HG02884 (cell line): ENCODE data around the gene KLK3.

ENCODE experiments used
- ATAC-seq: cut with Tn5 transposase; IDR thresholded peaks from one replicate; pipeline ENCODE4 v1.9.1; 2021; ENCODE audit warnings: mild to moderate bottlenecking, moderate library complexity; ENCODE audit not compliant: unreplicated experiment

The KLK3 gene

DNA sequence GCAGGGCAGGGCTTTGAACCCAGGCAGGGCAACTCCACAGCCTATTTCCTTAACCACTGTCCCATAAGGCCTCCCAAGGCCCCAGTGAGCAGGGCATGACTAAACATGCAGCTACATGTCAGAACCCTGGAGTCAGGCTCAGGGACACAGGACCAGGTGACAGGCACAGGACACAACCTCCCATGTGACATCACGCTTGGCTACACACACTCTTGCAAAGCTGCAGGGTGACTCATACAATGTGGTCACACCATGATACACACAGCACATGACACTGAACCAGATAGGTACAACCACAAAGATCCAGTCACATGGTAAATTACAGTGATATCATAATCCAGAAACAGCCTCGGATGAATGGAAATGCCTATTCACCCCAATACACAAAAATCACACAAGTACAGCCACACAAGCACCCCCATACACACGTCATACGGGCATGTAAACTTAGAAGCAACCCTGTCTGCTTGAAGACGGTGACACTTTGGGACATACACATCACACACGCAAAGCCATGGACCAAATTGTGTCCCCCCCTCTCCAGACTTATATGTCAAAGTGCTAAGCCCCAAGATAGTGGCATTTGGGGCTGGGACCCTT is 42.0 kb downstream of the KLK3 start:
- peak; percentile 88 for ATAC-seq

DNA sequence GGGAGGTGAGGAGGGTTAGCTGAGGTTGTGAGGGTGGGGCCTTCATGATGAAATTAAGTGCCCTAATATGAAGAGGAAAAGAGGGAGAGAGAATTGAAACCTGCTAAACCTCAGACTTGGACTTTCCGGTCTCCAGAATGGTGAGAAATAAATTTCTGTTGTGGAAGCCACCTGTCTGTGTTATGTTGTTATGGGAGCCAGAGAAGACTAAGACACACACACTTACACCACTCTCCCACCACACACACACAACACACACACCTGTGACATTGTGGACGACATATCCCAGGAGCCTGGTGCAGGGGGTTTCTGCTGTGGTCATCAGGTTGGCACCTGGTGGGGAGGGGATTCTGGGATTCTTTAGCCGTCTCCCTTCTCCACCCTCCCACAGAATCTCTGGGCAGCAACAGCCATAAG is 42.5 kb downstream of the KLK3 start:
- peak; percentile 7 for ATAC-seq

DNA sequence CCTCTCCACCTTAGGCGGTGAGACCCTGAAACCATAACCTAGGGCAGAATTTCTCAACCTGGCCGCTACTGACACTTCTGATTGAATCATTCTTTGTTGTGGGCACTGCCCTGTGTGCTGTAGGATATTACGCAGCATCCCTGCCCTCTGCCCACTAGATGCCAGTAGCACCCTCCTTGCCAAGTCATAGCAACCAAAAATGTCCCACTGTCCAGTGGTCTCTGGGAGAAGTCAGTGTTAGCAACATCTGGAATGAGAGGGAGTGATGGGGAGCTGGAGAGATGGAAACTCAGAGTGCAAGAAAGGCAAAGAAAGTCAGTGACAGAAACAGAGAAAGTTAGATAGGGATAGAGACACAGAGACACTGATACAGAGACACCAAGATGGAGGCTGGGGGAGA is 42.9 kb downstream of the KLK3 start:
- no peak for ATAC-seq

DNA sequence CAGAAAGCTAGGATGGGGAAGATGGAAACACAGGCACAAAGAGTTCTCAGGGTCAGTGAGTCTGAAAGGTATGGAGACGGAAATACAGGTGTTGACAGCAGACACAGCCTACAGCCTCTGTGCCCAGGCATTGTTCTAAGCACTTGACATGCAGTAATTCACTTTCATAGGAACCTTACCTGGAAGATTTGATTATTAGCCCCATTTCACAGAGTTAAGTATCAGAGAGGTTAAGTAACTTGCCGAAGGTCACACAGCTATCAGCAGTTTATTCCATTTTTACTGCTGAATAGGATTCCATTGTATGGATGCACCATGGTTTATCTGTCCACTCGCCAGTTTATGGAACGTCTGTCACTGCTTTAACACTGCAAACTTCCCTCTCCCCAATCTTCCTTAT is 43.3 kb downstream of the KLK3 start:
- ATAC-seq, result no peak

DNA sequence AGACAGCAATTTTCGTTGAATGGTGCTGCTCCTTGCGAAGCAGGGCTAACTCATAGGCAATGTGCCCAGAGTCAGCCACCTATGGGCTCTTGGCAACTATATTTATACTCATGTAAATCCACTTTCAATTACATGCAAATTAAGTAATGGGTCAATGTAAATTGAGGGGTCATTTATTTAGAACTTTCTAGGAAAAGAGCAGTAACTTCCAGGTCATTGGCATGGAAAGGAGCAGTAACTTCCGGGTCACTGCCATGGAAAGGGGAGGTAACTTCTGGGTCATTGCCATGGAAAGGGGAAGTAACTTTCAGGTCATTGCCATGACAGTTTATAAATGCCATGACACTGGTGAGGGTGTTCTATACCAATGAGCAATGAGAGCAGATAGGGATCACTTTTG is 44.9 kb downstream of the KLK3 start:
- no peak for ATAC-seq

DNA sequence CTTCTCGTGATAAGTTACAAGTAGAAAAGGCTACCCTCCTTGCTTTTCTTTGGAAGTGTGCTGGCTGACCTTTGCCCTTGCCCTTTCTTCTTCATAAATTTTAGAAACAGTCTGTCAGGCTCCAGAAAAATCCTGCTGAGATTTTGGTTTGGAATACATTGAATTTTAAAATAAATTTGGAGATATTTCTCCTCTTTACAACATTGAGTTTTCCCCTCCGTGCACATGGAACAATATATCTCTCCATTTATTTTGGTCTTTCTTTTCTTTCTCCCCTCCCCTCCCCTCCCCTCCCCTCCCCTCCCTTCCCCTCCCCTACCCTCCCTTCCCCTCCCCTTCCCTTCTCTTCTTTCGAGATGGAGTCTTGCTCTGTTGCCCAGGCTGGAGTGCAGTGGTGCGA is 47.9 kb downstream of the KLK3 start:
- no peak for ATAC-seq

DNA sequence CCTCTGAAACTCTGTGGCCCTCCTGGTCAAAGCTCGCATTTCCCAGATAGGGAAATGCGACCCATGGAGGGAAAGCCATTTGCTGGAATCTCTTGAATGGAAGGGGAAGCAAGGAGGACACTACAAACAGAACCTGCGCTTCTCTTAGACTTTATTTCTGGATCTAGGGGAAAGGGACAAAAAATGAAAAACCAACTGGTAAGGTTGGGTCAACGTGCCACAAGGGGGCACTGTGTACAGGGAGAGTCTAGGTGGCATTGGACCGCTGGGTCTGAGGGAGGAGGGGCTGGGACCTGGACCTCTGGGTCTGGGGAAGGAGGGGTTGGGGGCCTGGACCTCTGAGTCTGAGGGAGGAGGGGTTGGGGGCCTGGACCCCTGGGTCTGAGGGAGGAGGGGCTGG is 51.5 kb downstream of the KLK3 start:
- no peak for ATAC-seq

DNA sequence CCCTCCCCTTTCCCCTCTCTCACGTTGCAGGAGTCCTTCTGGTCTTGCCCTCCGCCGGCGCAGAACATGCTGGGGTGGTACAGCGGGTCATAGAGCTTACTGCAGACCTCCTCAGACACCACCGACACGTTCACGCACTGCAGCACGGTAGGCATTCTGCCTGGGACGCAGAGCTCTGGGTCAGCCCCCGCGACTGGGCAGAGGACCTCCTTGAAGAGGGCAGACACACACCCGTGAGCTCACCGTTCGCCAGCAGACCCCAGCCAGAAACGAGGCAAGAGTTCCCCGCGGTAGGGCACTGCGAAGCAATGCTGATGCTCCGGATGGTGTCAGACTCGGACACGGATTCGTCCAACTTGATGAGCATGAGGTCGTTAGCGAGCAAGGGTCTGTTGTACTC is 53.6 kb downstream of the KLK3 start:
- ATAC-seq, result no peak

DNA sequence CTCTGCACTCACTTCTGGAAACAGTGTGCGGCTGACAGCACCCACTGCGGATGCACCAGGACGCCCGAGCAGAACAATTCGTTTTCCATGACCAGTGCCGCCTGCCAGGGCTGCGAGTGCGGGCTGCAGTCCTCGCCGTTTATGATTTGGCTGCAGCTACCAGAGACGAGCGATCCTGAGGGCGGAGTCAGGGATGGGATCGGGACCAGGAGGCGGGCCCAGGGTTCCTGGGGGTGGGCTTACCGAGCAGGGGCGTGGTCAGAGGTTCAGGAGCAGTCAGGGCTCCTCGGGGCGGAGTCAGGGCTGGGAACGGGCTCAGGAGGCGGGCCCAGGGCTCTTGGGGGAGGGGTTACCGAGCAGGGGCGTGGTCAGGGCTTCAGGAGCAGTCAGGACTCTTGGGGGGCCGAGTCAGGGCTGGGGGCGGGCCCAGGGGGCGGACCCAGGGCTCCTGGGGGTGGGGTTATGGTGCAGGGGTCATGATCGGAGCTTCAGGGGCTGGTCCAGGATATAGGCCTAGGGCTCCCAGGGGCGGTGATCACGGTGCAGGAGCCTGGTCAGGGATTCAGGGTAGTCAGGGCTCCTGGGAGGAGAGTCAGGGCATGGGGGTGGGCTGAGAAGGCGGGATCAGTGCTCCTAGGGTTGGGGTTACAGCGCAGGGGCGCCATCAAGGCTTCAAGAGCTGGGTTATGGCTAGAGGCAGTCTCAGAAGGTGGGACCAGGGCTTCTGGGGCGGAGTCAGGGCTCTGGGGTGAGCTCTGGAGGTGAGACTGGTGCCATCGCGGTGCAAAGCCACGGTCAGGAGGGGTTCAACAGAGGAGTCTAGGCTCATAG is 54.7 kb downstream of the KLK3 start:
- peak; percentile 60 for ATAC-seq
